DOHH2 (cell line): Measurements from ENCODE around the gene PGAP3.

Experiments used
- EZH2phosphoT487 ChIP-seq: fragments of 200-600 bp; sonication (generic); IDR thresholded peaks from 2 replicates; pipeline ENCODE4 v1.6.1; 2017; ENCODE audit warnings: borderline replicate concordance, mild to moderate bottlenecking, antibody characterized with exemption, low read length, moderate library complexity, mixed read lengths
- TF ChIP-seq, protein P1 (sequence below): fragments of 200-600 bp; sonication (generic); IDR thresholded peaks from one replicate; pipeline ENCODE4 v1.5.1; 2014; ENCODE audit warnings: antibody characterized with exemption, mild to moderate bottlenecking, low read depth, low read length; ENCODE audit not compliant: poor library complexity, severe bottlenecking

DNA sequence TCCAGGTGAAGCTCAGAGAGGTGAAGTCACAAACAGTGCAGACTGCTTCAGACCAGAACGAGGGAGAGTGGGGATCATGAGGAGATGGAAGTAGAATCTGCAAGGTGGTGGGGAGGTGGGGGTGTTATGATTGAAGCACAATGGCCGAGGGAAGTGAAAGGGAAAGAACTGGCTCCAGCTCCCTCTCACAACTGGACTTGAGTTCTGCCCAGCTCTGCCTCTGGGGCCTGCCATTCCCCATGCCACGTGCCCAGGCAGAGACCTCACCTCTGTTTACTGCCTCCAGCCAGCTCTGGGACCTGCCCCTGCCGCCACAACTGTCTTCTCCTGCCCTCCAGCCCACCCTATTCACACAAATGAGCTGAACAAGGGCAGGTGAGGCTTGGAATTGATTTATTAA, 17.1 kb downstream of the PGAP3 start:
- no peak for TF ChIP-seq EZH2phosphoT487
- TF ChIP-seq, protein P1, sequence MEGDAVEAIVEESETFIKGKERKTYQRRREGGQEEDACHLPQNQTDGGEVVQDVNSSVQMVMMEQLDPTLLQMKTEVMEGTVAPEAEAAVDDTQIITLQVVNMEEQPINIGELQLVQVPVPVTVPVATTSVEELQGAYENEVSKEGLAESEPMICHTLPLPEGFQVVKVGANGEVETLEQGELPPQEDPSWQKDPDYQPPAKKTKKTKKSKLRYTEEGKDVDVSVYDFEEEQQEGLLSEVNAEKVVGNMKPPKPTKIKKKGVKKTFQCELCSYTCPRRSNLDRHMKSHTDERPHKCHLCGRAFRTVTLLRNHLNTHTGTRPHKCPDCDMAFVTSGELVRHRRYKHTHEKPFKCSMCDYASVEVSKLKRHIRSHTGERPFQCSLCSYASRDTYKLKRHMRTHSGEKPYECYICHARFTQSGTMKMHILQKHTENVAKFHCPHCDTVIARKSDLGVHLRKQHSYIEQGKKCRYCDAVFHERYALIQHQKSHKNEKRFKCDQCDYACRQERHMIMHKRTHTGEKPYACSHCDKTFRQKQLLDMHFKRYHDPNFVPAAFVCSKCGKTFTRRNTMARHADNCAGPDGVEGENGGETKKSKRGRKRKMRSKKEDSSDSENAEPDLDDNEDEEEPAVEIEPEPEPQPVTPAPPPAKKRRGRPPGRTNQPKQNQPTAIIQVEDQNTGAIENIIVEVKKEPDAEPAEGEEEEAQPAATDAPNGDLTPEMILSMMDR = no peak
